Stimulated activated CD8-positive, alpha-beta memory T cell treated with anti-CD3 and anti-CD28 coated beads, Interleukin-4, amount 100 ng/mL, for 4 hours (primary cell): Measurements from ENCODE around the gene C19orf33.

ENCODE experiments used
- DNase-seq, 2 donors: peaks; one replicate each; pipeline ENCODE4 v3.0.0-alpha.2; 2020; ENCODE audit warnings: low read depth in 2 of 2, low spot score in 1 of 2

Gene C19orf33

DNA sequence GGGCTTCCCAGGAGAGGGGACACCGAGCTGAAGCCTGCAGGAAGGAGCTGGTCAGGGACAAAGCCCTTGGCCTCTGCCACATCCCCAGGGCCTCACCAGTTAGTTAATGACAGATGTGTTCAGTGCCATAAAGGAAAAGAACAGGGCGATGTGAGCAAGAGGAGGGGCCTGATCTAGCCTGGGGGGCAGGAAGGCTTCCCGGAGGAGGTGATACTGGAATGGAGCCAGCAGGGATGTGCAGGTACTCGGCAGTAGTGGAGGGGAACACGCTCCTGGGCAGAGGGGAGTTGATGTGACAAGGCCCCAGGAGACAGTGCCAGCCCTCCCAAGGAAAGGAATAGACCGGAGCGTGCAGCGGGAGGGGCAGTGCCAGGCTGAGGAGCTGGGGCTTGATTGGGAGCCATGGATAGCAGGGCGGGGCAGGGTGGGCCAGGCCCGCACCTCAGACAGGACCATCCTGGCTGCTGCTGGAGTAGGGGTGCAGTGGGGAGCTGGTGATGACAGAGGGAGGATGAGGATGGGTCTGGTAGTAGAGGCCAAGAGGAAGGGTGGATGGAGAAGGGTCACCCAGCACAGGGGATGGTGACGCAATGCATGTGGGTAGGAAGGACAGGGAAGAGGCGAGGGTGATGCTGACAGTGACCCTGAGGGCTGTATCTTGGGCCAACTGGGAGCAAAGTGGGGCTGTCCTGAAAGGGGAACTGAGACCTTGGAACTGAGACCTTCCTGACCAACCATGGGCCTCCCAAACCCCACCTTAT, 4.1 kb downstream of the C19orf33 start:
- no peak for DNase-seq

- DNase-seq, result no peak
These were observed 5.0 kb downstream of the C19orf33 start for GRCh38 chr19:38308926-38309614.

DNA sequence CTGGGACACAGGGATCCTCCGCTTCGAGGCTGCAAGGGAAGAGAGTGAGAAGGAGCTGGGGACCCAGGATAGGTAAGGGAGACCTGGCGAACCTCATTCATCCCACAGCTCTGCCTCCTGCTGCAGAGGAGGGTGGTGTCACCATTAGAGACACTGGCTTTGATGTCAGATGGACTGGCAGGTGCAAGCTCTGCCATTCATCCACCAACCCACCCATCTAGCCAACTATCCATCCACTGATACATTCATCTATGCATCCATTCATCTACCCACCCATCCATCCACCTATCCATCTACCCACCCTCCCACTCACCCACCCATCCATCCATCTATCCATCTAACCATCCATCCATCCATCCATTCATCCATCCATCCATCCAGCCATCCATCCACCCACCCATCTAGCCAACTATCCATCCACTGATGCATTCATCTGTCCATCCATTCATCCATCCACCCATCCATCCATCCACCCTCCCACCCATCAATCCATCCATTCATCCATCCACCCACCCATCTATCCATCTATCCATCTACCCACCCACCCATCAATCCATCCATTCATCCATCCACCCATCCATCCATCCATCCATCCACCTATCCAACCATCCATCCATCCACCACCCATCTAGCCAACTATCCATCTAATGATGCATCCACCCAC, 5.7 kb downstream of the C19orf33 start:
- DNase-seq, result no peak

DNA sequence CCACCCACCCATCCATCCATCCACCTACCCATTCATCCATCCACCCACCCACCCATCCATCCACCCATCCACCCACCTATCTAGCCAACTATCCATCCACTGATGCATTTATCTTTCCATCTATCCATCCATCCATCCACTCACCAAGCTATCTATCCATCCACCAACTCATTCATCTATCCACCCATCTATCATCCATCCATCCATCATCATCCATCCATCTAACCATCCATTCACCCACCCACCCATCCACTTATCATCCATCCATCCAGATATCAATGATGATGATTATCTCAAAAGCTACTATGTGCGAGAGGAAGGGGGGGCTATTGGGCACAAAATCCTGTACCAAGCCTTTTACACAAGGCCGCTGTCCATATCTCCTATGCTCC, 6.2 kb downstream of the C19orf33 start:
- no peak for DNase-seq

DNA sequence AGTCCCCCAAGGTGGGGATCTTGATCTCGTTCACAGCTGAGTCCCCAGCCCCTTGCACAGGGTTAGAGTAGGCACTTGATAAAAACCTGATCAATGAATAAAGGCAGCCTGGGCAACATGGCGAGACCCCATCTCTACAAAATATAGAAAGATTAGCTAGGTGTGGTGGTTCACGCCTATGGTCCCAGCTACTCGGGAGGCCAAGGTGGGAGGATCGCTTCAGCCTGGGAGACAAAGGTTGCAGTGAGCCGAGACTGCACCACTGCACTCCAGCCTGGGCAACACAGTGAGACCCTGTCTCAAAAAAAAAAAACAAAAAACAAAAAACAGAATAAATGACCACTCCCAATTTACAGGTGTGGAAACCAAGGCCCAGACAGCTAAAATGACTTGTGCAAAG, 6.9 kb downstream of the C19orf33 start:
- DNase-seq, result no peak

DNA sequence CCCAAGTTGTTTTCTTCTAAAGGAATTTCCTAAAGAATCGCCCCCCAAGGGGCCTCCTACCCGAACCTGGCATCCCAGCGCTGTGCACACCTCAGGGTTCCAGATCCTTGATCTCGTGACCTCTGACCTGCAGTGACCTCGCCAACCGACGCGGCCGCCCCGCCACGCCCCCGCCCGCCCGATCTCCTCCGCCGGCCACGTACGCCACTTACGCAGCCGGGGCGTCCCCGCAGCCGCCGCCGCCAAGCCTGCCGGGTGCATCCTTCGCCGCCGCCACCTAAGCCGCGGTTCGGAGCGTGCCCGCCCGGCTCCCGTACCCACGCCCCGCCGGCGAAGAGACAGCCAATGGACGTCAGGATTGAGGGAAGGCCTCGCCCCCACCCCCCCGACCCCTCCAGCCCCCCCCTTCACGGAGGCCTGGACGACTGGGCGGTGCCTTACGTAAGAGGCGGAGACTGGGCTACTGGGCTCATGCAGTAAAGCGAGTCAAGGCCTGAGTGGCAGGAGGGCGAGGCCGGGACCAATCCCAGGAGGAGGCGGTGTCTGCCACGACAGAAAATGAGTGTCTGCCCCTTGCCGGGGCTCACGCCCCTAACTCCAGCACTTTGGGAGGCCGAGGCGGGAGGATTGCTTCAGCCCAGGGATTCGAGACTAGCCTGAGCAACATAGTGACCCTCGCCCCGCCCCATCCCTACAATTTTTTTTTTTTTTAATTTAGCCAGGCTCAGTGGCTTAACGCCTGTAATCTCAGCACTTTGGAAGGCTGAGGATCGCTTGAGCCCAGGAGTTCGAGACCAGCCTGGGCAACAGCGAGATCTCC, 11.8 kb downstream of the C19orf33 start, which contains the start of gene YIF1B:
TSS of gene YIF1B (minus strand) at position 291 of the 820 bp plus-strand sequence. CDS start at position 261, 30 bp downstream.
- DNase-seq, result peak; percentile 84 to 90

- no peak for DNase-seq
These were observed 12.5 kb downstream of the C19orf33 start for GRCh38 chr19:38316477-38317067.

DNA sequence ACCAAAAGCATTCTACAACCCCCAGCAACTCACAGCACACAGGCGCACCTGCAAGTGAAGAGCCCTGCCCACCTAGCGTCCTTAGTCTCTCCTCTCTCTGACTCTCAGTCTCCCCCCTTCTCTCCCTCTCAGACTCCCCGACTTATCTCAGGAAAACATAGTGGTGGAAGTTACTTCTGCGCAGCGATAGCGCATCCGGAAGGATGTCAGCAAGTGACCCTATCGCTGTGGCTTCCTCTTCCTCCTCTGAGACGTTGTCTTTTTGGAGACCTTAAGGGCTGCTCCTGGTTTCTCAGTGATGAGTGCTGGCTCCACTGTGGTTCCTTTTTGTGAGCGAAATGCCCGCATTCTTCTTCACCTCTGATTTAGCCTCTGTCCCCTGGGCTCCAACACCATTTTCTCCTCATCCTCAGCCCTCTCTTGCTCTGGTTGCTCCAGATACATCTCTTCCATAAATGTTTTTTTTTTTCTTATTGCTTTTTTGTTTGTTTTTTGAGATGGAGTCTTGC, 13.1 kb downstream of the C19orf33 start:
- no peak for DNase-seq

GRCh38 chr19:38318660-38319059, 14.6 kb downstream of the C19orf33 start:
- DNase-seq, result no peak

DNA sequence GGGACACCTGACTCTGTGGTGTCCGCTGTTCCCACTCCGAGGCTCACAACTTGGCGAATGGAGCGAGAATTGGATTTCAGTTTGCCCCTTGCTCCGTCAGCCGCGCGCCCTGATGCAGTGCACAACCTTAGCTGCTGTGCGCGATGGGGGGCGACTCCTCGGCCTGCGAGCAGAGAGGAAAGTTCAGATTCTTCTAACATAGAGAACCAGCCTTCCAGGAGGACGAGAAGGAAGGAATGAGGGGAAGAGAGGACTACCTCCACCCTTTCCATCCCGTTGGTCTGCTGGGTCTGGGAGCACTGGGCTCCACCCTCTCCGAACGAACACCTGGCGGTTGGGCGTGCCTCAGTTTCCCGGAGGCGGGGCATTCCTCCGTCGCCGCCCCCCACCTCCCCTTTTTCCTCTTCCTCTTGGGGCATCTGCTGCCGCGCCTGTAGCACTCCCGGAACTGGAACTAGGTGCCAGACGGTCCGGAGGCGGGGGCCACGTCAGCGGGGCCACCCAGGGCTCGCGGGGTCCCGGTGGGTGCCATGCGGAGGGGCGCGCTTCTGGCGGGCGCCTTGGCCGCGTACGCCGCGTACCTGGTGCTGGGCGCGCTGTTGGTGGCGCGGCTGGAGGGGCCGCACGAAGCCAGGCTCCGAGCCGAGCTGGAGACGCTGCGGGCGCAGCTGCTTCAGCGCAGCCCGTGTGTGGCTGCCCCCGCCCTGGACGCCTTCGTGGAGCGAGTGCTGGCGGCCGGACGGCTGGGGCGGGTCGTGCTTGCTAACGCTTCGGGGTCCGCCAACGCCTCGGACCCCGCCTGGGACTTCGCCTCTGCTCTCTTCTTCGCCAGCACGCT, 15.6 kb downstream of the C19orf33 start, which contains the start of gene KCNK6:
TSS of gene KCNK6 (plus strand) at position 425 of the 838 bp plus-strand sequence. CDS start at position 531, 106 bp downstream.
- peak; percentile 13 to 54 for DNase-seq

GRCh38 chr19:38320969-38321339, 16.9 kb downstream of the C19orf33 start:
- no peak for DNase-seq

- no peak for DNase-seq
These were observed 17.7 kb downstream of the C19orf33 start for GRCh38 chr19:38321646-38322196.

- DNase-seq, result no peak
These were observed 19.2 kb downstream of the C19orf33 start for GRCh38 chr19:38323291-38323690.

DNA sequence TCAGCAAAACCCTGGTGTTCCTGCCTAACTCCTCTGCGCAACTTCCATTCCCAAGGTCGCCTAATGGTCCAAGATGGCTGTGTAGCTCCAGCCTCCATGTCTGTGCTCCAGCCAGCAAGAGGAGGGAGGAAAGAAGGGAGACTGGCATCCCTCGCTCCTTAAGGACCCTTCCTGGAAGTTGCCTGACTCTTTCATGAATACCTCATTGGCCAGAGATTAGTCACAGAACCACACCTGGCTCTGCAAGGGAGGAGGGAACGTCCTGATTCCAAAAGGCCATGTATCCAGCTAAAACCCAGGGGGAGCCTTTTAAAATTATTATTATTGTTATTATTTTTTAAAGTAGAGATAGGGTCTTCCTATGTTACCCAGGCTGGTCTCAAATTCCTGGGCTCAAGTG, 20.4 kb downstream of the C19orf33 start:
- DNase-seq, result no peak

DNA sequence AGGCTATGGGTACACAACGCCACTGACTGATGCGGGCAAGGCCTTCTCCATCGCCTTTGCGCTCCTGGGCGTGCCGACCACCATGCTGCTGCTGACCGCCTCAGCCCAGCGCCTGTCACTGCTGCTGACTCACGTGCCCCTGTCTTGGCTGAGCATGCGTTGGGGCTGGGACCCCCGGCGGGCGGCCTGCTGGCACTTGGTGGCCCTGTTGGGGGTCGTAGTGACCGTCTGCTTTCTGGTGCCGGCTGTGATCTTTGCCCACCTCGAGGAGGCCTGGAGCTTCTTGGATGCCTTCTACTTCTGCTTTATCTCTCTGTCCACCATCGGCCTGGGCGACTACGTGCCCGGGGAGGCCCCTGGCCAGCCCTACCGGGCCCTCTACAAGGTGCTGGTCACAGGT, 22.5 kb downstream of the C19orf33 start:
- DNase-seq, result no peak

- DNase-seq, result no peak
These were observed 25.6 kb downstream of the C19orf33 start for GRCh38 chr19:38329651-38330050.

DNA sequence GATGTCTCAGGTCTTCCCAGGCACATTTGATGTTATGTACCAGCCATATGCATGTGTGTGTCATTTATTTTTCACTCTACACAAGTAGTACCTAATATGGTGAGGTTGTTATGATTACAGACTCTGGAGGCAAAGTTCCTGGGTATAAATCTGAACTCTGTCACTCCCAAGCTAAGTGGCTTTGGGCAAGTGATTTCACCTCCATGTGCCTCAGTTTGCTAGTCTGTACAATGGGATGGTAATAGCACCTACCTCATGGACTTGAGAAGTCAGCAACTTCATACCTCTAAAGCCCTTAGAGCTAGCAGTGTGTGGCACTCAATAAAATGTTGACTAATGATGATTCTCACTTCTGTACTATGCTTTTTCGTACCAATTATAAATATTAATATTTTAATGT, 27.7 kb downstream of the C19orf33 start:
- no peak for DNase-seq

GRCh38 chr19:38333245-38333644, 29.2 kb downstream of the C19orf33 start:
- DNase-seq, result no peak

- DNase-seq, result peak; percentile 87 to 88
These were observed 32.0 kb downstream of the C19orf33 start for GRCh38 chr19:38335949-38336637.
